ENCODE results near the gene SETD7.
A peak's percentile ranks its signal among the peaks of the same experiment; 100 is the strongest.

The SETD7 gene

DNA sequence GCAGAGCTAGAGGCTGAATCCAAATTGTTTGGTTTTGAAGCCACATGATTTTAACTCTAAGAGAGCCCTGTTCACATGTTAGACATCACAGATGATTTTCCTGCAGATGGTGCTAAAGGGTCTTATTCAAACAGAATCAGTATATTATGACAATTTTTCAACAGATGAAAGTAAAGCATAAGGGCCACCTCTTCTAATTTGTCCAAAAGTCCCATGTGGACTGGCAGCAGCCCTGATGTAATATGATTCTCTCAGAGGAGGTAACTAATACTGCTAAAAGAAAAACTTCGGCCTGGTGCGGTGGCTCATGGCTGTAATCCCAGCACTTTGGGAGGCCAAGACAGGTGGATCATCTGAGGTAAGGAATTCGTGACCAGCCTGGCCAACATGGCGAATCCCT lies 26.0 kb upstream of the SETD7 start:
- TF ChIP-seq, protein P1, sequence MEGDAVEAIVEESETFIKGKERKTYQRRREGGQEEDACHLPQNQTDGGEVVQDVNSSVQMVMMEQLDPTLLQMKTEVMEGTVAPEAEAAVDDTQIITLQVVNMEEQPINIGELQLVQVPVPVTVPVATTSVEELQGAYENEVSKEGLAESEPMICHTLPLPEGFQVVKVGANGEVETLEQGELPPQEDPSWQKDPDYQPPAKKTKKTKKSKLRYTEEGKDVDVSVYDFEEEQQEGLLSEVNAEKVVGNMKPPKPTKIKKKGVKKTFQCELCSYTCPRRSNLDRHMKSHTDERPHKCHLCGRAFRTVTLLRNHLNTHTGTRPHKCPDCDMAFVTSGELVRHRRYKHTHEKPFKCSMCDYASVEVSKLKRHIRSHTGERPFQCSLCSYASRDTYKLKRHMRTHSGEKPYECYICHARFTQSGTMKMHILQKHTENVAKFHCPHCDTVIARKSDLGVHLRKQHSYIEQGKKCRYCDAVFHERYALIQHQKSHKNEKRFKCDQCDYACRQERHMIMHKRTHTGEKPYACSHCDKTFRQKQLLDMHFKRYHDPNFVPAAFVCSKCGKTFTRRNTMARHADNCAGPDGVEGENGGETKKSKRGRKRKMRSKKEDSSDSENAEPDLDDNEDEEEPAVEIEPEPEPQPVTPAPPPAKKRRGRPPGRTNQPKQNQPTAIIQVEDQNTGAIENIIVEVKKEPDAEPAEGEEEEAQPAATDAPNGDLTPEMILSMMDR (IDR thresholded peaks at IDR 0.05; ENCODE audit: insufficient read depth, low read length, missing control alignments), result peak; percentile 3
- no peak for DNase-seq (ENCODE audit: low read depth, low spot score)
- ChIA-PET POLR2A (no interaction called here), CTCF (interaction anchor here (0.9 to 6.5 kb wide), 9 partner anchors 11 to 77 kb away, joined by 3 to 51 read pairs (median 6); no protein-coding TSS in a partner anchor)
- H3K4me3 ChIP-seq (ENCODE audit: low read depth, low read length), result no peak overlapping the region

- POLR2A ChIA-PET, result no interaction called here
- DNase-seq (ENCODE audit: low read depth, low spot score), result no peak
- CTCF ChIA-PET, result interaction anchor here (0.6 to 6.5 kb wide), 9 partner anchors 12 to 581 kb away, joined by 3 to 51 read pairs (median 6); no protein-coding TSS in a partner anchor
- no peak overlapping the region for H3K4me3 ChIP-seq (ENCODE audit: low read depth, low read length)
- TF ChIP-seq, protein P1 (IDR thresholded peaks at IDR 0.05; ENCODE audit: insufficient read depth, low read length, missing control alignments), result no peak
Observed at GRCh38 chr4:139581096-139581495, 25.1 kb upstream of the SETD7 start.

DNA sequence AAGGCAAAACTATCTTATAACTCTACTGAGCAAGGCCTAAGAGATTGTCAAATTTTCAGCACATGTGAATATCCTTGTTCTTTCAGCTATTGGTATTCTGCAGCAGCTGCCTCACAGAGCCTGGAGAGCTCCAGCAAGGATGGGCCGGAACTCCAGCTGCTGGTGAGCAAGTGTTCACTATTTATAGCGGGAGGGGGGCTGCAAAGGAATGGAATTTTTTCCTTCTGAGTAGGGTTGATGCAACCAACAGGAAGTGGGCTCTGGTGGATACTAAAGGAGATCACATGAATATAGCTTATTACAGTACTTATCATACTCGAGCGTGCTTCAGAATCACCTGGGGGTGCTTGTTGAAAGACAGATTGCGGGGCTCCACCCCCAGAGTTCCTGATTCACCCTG lies 20.2 kb upstream of the SETD7 start:
- CTCF ChIA-PET, result interaction anchor here (1.1 to 2.2 kb wide), 5 partner anchors 10 to 80 kb away, joined by 3 to 9 read pairs (median 4); no protein-coding TSS in a partner anchor
- H3K4me3 ChIP-seq (ENCODE audit: low read depth, low read length), result no peak overlapping the region
- no peak for DNase-seq (ENCODE audit: low read depth, low spot score)
- TF ChIP-seq, protein P1 (IDR thresholded peaks at IDR 0.05; ENCODE audit: insufficient read depth, low read length, missing control alignments), result no peak
- POLR2A ChIA-PET, result interaction anchor here (1.2 to 1.5 kb wide), 2 partner anchors 17 to 21 kb away, joined by 3 to 5 read pairs; partner anchors contain the start of gene SETD7

DNA sequence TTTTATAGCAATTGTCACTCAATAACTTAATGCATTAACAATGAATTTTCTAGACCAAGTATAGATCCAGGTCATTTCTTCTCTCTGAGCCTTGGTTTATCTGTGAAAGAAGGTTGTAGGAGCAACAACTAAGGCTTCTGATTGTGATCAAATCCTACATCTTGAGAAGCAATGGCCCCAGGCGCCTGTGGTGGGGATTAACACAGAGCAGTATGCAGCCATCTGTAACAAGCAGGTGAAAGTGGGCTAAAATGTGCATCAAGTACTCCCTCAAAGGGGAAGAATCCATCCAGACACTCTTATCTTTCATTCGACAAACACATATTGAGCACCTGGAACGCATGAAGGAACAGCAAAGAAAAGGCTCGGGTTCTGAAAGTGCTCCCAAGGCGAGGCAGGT lies 19.1 kb upstream of the SETD7 start:
- H3K4me3 ChIP-seq (ENCODE audit: low read depth, low read length), result no peak overlapping the region
- CTCF ChIA-PET, result interaction anchor here (1.6 kb wide), 1 partner anchor 8 kb away, joined by 4 read pairs; no protein-coding TSS in a partner anchor

GRCh38 chr4:139574641-139575040 lies 18.6 kb upstream of the SETD7 start:
- POLR2A ChIA-PET, result no interaction called here
- no peak for DNase-seq (ENCODE audit: low read depth, low spot score)
- CTCF ChIA-PET, result no interaction called here
- TF ChIP-seq, protein P1 (IDR thresholded peaks at IDR 0.05; ENCODE audit: insufficient read depth, low read length, missing control alignments), result no peak
- no peak overlapping the region for H3K4me3 ChIP-seq (ENCODE audit: low read depth, low read length)

More for the DNA sequence above, 19.1 kb upstream of the SETD7 start:
- POLR2A ChIA-PET, result no interaction called here
- TF ChIP-seq, protein P1 (IDR thresholded peaks at IDR 0.05; ENCODE audit: insufficient read depth, low read length, missing control alignments), result no peak
- DNase-seq (ENCODE audit: low read depth, low spot score), result no peak

DNA sequence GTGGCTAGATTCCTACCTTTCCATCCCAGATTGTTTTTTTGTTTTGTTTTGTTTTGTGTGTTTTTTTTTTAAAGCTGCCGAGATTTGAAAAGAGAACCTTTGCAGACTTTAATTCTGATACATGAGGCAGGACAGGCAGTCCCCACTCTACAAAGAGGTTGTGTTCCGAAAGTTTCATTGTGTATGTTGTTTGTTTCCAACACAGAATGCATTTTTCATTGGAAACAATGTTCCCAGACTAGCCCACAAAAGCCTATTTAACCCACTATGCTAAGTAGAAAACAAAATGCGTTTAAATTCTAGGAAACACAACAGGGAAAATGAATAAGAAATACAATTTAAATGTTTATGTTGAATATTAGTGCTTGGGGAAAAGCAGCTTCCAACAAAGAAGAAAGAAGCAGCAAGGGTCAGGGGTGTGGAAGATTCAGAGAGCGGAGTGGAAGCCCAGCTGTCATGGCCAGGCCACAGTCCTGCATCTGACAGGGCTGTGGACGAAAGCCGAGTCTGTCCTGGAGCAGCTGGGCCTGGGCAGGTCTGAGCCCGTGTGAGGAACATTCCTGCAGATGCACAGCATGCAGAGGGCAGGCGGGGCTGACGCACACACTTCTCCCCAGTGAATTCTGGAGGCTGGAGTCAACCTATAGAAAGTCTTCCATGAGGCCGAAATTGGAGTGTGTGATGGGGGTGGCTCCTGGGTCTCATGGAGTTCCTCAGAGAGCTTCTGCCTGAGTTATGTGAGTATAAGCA lies 12.4 kb upstream of the SETD7 start:
- POLR2A ChIA-PET, result no interaction called here
- CTCF ChIA-PET, result interaction anchor here (0.7 kb wide), 1 partner anchor 22 kb away, joined by 3 read pairs; no protein-coding TSS in a partner anchor

More for the DNA sequence above, 12.4 kb upstream of the SETD7 start:
- H3K4me3 ChIP-seq (ENCODE audit: low read depth, low read length), result no peak overlapping the region
- no peak for DNase-seq (ENCODE audit: low read depth, low spot score)
- TF ChIP-seq, protein P1 (IDR thresholded peaks at IDR 0.05; ENCODE audit: insufficient read depth, low read length, missing control alignments), result no peak
